ENCODE data around the gene CFDP1. TPM values are rescaled to one million over a fixed set of nuclear protein-coding genes. Genes with fewer than 3 reads are reported as not detected.
A peak's percentile ranks its signal among the peaks of the same experiment; 100 is the strongest.

CFDP1 gene
- total and polyA plus RNA-seq, 2 of the 13 experiments (the other 11 are each of a cell fraction or from before 2014, with no cell fraction given) = 78.6 to 153 TPM

GRCh38 chr16:75250809-75251279, 182.5 kb downstream of the CFDP1 start (continued):
- no peak for TF ChIP-seq USF2 (IDR thresholded peaks at IDR 0.05; ENCODE audit: low read depth, low read length)
- TF ChIP-seq USF2 (CRISPR knock-in tag; IDR thresholded peaks at IDR 0.05; ENCODE audit: borderline replicate concordance) = no peak
- TF ChIP-seq ZBTB40 (IDR thresholded peaks at IDR 0.05) = no peak
- TF ChIP-seq ZBTB40 (CRISPR knock-in tag; IDR thresholded peaks at IDR 0.05) = no peak
- TF ChIP-seq SAP130 (CRISPR knock-in tag; IDR thresholded peaks at IDR 0.05; ENCODE audit: low read depth) = peak; percentile 73
- TF ChIP-seq ADNP (CRISPR knock-in tag; IDR thresholded peaks at IDR 0.05) = no peak
- peak; percentile 82 for TF ChIP-seq ZFX (CRISPR knock-in tag; IDR thresholded peaks at IDR 0.05; ENCODE audit: low read depth)
- TF ChIP-seq HCFC1 (IDR thresholded peaks at IDR 0.05; ENCODE audit: low read depth, low read length) = no peak
- no peak for TF ChIP-seq ZUFSP (CRISPR knock-in tag; IDR thresholded peaks at IDR 0.05; ENCODE audit: borderline replicate concordance)
- TF ChIP-seq ARID4A (CRISPR knock-in tag; IDR thresholded peaks at IDR 0.05; ENCODE audit: borderline replicate concordance) = peak; percentile 88
- no peak for TF ChIP-seq HMG20A (CRISPR knock-in tag; IDR thresholded peaks at IDR 0.05; ENCODE audit: borderline replicate concordance)
- TF ChIP-seq KLF15 (CRISPR knock-in tag; IDR thresholded peaks at IDR 0.05; ENCODE audit: borderline replicate concordance) = no peak
- TF ChIP-seq ZNF225 (CRISPR knock-in tag; IDR thresholded peaks at IDR 0.05) = no peak

Measured in HepG2 (cell line).